ENCODE data around the gene ZBP1.
"Not testable (repeated sequence)": the region's sequence is repeated elsewhere in the genome, so short reads cannot be mapped to it uniquely, and the experiment has no call there.

Gene ZBP1

DNA sequence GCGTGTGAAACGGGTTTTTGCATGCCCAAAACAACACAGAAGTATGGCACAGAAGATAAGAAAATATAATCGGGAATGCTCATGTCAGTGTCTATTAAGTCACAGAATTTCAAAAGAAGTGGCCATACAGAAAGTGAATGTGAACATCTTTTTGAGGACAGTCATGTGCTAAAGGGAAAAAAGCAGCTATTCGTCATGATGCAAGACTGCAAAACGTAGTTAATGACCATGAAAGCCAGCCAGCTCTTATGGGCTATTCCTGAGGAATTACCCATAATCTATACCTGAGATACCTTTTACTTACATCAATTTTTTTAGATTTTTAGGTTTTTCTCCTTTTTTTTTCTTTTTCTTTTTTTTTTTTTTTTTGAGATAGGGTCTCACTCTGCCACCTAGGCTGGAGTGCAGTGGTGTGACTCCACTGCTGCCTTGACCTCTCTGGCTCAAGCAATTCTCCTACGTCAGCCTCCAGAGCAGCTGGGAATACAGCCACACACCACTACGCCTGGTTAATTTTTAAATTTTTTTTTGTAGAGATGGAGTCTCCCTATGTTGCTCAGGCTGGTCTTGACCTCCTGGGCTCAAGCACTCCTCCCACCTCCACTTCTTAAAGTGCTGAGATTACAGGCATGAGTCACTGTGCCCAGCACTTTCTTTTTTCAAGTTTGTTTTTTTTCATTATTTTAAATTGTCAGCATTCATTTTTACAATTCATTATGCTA, 18.1 kb upstream of the ZBP1 start:
- DNase-seq = no peak

DNA sequence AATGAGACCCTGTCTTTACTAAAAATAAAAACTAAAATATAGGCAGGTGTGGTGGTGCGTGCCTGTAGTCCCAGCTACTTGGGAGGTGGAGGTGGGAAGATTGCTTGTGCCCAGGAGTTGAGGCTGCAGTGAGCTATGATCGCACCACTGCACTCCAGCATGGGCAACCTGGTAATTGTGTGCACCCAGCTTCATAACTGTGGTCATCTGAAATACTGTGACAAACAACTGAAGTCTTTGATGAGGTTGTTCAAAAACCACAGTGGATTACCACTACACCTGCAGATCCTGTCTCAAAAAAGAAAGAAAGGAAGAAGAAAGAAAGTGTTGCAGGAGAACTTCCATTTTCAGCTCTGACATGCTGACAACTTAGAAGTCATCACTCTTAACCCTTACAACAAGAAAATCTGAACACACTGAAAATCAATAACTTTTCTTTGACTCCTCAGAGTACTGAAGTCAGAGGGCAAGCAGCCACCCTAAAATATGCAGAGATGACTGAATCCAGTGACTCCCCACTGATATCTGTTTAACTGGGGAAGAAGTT, 13.8 kb upstream of the ZBP1 start:
- no peak for DNase-seq

DNA sequence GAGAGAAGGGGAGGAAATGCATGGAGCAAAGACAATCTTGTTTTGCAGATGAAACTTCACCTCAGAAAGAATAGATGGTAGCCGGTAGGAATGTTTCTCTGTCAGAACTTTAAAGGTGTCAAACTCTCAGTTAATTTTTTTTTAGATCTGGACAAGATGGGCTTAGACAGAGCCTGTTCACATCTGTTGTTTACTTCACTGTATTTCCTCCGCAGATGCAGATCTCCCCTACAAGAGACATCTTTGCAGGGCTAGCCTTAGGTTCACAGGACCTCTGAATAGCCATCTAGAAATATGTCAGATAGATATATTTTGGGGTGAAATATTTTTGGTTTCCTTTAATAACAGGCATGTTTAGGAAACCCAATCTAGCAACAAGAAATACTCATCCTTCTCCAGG, 12.1 kb upstream of the ZBP1 start:
- DNase-seq = no peak

DNA sequence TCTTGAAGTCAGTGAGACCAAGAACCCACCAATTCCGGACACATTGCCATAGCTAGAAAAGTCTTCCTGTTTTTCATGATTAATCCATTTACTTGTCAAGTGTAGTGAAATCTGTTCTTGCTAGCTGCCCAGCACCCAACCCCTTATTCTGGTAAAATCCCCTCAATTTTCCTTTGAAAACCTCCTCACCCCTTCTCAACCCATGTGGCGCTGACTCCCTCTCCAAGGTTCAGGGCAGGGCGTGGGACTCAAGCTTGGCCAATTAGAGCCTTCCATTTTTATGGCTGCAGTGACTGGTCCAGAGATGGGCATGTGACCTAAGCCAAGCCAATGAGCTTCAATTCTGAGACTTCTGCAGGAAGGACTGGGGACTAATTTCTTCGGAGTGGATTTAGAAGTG, 9.8 kb upstream of the ZBP1 start:
- no peak for DNase-seq

DNA sequence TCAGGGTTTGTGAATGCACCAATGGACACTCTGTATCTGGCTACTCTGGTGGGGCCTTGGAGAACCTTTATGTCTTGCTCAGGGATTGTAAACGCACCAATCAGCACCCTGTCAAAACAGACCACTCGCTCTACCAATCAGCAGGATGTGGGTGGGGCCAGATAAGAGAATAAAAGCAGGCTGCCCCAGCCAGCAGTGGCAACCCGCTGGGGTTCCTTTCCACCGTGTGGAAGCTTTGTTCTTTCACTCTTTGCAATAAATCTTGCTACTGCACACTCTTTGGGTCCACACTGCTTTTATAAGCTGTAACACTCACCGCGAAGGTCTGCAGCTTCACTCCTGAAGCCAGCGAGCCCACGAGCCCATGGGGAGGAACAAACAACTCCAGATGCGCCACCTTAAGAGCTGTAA, 9.3 kb upstream of the ZBP1 start:
- not testable (repeated sequence) for DNase-seq

DNA sequence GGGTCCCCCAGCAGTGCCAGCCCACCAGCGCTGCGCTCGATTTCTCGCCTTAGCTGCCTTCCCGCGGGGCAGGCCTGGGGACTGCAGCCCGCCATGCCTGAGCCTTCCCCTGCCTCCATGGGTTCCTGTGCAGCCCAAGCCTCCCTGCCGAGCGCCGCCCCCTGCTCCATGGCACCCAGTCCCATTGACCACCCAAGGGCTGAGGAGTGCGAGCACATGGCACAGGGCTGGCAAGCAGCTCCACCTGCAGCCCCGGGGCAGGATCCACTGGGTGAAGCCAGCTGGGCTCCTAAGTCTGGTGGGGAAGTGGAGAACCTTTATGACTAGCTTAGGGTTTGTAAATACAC, 8.7 kb upstream of the ZBP1 start:
- DNase-seq = not testable (repeated sequence)

DNA sequence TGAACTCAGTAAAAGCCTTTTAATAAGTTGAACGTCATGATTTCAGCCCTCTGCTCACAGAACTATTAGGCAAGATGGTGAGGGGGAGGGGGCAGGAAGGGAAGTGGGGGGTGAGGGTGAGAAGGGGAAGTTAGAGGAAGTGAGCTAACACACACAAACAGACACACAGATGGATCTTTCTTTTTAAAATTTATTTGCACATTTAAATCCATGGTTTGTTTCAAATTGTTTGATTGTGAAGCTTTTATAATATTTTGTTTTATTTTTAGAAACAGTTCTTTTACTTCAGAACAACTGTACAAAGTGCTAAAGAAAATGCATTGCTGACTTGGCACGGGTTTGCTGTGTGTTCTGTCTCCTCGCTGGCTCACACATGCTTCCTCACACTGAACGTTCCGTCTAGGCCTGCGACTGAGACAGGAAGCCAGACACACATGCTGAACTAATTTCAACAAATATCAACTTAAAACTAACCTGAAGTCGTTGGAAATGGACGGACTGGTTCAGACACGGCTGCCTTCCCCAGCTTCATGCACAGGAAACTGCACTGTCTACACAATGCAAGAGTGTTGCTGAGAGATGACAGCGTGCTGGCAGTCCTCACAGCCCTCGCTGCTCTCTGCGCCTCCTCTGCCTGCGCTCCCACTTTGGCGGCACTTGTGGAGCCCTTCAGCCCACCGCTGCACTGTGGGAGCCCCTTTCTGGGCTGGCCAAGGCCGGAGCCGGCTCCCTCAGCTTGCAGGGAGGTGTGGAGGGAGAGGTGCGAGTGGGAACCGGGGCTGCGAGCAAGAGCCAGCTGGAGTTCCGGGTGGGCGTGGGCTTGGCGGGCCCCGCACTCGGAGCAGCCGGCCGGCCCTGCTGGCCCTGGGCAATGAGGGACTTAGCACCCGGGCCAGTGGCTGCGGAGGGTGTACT, 8.1 kb upstream of the ZBP1 start:
- DNase-seq = no peak

DNA sequence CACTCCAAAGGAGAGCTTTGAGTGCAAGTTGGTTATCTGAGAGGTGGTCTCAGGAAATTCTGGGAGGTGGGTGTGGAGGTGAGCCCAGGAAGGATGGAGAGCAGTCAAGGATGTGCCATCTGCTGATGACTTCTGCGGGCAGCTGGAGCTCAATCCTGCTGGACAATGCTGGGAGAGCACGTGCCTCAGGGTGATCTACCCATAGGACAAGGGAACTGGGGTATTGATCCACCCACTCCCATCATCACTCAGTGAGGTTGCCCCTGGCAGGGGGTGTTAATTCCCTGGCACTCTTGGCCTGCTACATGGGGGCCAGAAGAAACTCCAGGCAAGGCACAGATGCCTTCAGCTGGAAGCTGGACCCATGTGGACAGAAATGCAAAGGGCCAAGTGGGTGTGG, 7.1 kb upstream of the ZBP1 start:
- no peak for DNase-seq

DNA sequence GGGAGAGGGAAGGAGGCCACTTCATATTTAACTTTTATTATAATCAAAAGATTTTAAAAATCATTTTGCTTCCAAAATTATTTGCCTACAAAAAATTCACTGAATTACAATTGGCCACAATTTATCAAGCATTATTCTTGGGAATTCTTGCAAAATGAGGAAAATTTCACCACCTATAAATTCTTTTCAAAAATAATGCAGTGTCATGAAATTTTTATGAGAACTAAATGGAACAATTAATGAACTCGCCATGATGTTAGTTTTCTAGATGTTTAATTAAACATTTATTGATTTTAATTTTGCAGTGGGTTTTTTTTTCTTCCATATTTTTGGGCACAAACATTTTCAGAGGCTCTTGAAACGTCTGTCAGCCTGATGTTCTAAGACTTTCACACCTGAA, 5.8 kb upstream of the ZBP1 start:
- no peak for DNase-seq

DNA sequence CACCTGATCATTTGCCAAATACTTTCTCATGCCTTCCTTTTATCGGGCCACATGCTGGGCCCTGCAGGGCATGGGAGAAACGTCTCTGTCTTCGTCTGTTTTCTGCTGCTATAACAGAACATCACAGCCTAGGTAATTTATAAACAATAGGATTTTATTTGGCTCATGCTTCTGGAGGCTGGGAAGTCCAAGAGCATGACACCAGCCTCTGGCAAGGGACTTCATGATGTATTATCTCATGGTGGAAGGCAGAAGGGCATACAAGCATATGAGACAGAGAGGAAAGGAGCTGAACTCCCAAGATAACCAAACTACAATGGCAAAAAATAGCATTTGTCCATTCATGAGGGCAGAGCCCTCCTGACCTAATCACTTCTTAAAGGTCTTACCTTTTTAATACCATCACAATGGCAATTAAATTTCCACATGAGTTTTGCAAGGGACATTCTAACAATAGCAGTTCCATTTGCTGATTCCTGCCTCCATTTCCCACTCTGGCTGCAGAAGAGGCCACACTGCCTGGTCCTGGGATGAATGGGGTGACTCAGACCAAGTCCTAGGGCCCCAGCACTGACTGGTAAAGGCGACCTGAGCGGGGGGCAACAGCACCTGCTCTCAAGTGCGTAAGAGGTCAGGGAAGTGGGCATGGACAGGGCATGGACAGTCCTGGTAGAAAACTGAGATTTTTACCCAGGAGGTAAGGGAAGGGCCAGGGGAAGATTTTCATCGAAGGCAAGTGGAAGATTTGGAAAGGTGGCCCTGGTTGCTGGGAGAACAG, 5.1 kb upstream of the ZBP1 start:
- DNase-seq = no peak

DNA sequence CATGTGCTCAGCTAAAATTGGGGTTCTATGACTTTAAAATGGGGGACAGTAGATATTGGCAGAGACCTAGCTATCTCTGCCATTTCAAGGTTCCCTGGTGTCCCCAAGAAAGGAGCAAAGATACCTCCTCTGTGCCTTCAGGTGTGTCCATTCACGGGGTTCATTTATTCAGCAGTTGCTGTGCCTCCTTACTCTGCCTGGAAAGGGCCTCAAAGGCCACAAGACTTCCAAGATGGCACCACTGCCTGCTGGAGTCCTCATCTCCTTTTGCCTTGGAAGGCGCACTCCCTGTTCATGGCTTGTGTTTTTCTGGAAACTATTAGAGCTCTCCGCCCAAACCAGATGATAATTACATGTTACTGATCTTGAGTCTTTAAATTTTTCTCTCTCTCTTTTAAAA, 3.9 kb upstream of the ZBP1 start:
- no peak for DNase-seq

DNA sequence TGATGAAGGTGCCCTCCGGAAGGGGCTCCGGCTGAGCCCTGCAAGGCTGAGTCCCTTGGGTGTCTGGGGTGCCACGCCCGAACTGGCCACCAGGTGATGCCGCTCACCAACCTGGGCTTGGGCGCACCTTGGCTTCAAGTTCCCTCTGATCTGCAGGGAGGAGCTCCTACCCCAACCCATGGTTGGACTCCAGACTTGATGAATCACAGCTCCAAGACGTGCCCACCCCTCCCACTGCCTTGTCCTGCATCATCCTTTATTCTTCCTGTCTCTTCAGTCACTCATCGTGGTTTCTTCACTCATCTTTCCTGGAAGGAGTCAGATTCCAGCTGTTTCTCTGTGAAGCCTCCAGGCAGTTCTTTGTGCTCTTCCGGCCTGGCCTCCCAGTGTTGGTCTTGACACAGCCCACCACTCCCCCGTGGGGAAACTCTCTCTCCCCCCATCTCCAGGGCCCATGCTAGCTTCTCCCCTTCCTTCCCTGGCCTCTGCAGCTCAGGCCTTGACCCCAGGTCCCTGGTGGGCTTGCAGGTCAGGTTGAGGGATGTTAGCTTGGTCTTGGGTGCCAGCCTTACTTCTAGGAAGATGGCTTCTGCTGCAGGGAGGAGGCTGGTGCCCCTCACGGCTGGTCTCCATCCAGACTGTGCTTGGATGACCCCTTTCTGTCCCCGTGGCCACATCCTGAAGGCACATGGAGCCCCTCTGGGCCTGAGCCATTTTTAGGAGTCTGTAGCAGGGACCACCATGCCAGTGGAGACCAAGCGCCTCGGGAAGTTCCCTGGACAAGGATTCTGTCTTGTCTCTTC, 2.6 kb upstream of the ZBP1 start:
- peak; percentile 30 for DNase-seq

DNA sequence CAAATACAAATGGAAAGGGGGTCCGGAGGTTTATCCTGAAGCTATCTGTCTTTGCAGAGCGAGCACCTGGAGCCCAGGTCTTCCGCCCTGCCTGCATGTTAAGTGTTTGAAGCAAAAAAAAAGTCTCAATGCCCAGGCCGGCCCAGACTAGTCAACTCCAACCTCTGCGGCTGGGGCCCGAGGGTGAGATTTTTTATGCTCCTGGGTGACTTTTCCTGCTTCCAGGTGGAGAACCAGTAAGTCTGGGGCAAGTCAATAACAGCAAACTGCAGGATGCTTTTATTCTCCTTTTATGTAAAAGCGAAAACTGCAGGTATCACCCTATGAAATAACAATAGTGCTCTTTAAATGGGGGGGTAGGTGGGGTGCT, 2.0 kb upstream of the ZBP1 start:
- no peak for DNase-seq

DNA sequence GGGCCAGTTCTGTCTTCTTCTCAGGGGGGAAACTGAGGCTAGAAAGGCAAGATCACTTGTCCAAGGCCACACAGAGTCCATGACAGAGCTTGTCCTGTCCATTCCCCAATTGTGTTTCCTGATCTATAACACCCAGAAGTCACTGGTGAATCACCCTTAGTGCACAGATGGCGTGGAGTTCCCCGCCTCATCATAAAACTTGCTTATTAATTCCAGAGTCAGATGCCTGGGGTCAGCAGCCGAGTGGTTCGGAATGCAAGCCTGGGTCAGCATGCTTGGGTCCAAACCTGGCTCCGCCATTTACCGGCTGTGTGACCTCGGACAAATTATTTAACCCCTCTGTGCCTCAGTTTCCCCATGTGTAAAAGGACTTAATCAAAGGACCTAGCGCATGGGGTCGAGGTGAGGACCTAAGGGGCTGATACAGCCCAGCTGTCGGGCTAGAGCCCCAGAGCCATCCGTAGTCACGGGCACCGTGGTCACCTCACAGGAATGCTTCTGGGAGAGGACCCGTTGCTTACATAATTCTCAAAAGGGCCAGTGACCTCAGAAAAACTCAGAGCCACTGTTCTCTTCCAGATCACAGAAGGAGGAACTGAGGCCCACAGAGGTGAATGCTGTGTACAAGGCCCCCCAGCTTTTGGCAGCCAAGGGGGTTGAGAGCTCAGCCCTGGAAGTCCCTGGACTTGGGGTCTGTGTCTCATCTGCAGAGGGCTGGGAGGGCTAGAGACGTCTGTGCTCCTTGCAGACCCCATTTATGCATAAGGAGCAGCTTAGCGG, 1.4 kb upstream of the ZBP1 start:
- no peak for DNase-seq

DNA sequence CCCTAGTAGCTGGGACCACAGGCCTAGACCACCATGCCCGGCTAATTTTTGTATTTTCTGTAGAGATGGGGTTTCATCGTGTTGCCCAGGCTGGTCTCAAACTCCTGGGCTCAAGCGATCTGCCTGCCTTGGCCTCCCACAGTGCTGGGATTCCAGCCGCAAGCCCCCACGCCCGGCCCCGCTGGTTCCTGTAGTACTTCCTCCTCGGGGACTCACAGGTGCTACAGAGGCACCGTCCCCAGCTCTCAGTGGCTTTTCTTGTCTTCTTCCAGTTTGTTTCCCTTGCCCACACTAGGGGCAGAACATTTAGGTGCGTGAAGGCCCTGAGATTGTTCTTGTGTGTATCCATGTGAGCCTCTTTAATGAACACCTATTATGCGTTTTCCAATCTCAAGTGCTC, 773 bp upstream of the ZBP1 start:
- no peak for DNase-seq

DNA sequence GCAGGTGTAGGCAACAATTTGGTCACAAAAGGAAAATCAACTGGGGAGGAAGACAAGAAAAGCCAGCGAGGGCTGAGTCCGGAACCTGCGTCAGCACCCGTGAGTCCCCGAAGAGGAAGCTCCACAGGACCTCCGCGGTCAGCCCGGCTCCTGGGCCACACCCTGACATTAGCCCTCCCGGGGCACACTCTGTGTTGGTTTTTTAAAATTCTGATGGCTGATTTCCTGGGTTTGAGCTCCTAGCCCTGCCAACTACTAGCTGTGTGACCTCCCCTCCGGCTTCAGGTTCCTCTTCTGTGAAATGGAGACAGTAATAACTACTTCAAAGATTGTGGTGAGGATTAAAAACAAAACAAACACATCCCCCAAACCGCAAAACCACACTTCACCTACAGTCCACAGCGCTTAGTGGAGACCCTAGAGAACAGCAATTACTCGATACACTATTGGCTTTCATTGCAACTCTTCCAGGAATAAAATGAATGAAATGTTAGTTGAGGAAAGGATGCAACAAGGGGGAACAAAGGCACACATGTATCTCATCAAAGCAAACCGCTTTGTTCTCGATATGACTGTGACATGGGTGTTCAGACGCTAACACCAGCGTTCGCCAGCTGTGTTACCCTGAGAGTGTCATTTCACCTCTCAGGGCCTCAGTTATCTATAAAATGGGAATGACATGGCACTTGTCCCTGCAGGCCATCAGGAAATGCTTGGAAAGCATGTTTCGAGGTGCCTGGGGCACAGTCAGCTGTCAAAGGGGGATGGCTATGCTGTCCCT, 985 bp downstream of the ZBP1 start:
- DNase-seq = no peak

DNA sequence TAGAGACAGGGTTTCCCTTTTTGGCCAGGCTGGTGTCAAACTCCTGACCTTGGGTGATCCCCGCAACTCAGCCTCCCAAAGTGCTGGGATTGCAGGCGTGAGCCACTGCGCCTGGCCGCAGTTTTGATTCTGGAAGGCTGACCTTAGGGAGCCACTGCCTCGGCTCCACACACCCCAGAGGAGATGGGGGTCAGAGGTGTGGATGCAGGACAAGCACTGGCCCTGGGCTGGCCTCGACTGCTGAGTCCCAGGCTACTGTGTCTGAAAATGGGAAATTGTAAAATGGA, 1.5 kb downstream of the ZBP1 start:
- no peak for DNase-seq

DNA sequence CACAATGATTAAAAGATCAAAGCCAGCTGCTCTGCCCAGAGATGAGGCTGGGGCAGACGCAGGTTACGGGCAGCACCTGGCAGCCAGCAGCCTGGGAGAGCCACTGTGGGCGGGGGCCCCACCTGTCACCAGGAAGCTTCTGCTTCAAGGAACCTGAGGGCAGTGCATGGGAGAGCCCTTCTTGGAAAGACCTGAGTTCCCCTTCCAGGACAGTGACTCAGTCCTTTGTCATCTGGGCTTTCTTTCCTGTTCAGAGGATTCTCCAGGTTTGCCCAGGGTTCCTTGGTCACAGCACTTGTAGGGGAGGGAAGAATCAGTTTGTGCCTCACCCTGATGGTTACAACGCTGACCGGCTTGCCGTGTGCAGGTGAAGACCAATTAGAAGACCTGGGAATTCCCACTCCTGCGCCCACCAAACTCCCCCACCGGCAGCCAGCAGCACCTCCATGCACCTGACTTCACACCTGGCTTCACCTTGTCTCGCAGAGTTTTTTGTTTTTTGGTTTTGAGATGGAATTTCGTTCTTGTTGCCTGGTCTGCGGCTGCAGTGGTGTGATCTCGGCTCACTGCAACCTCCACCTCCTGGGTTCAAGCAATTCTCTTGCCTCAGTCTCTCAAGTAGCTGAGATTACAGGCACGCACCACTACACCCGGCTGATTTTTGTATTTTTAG, 2.0 kb downstream of the ZBP1 start:
- no peak for DNase-seq

DNA sequence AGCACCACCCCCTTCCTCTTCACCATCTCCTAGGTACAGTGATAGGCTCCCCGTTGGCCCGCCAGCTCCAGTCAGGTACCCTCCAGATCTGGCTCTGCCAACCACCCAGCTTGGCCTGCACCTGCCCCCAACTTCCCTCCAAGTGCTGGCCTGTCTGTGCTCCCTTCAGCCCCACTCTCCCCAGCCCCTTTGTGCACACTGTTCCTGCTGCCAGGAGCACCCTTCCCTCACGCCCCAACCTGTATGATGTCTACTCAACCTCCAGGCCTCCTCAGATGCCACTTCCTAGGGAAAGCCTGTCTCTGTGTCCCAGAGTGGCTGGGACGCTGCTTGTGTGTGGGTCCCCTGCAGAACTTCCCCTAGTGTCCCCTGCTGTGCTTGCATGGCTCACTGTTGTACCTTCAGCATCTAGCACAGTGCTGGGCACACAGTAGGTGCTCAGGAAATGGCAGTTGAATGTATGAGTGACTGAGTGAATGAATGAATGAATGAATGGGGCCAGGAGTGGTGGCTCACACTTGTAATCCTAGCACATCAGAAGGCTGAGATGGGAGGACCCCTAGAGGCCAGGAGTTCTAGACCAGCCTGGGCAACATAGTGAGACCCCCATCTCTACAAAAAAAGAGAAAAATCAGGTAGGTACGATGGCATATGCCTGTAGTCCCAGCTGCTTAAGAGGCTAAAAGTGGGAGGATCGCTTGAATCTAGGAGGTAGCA, 3.0 kb downstream of the ZBP1 start:
- no peak for DNase-seq

All from NCI-H1105 (cell line).